Gastroesophageal sphincter (tissue), 3 donors: ENCODE measurements around the gene OMA1.

ENCODE experiments used
- CTCF ChIP-seq, 4 experiments: fragments of 200-600 bp in 2 of 4; fragments of 450-650 bp in 2 of 4; sonication (generic) in 1 of 4; IDR thresholded peaks; one replicate each; pipeline ENCODE4 v1.5.1; 2017 to 2019; ENCODE audit warnings: antibody characterized with exemption in 4 of 4, mild to moderate bottlenecking in 2 of 4, moderate library complexity in 2 of 4
- EP300 ChIP-seq: sonication (generic); formaldehyde crosslinking; IDR thresholded peaks from one replicate; pipeline ENCODE4 v1.6.1; 2017; ENCODE audit warnings: antibody characterized with exemption, mild to moderate bottlenecking
- POLR2A ChIP-seq, 2 donors: fragments of 450-650 bp; IDR thresholded peaks; one replicate each; pipeline ENCODE4 v1.6.1; 2017; ENCODE audit warnings: antibody characterized with exemption in 2 of 2, mild to moderate bottlenecking in 2 of 2, moderate library complexity in 1 of 2
- POLR2AphosphoS5 ChIP-seq: sonication (generic); formaldehyde crosslinking; IDR thresholded peaks from one replicate; pipeline ENCODE4 v1.6.1; 2017; ENCODE audit warnings: antibody characterized with exemption

GRCh38 chr1:58587667-58588066 lies 41.1 kb upstream of the OMA1 start:
- TF ChIP-seq POLR2A (IDR thresholded peaks at IDR 0.05) (no peak), CTCF (IDR thresholded peaks at IDR 0.05) (no peak), EP300 (no peak), POLR2AphosphoS5 (no peak)
